ENCODE measurements around the gene TSPOAP1.

GRCh38 chr17:58277802-58278595, 50.6 kb downstream of the TSPOAP1 start:
- TF ChIP-seq TAF1 (IDR thresholded peaks at IDR 0.05; ENCODE audit: borderline replicate concordance, insufficient read depth, low read length) (no peak), REST (IDR thresholded peaks at IDR 0.05; ENCODE audit: insufficient read depth in 1 of 2, low read depth in 2 of 2, low read length in 2 of 2) (no peak), FOXP2 (optimal IDR thresholded peaks at IDR 0.05; ENCODE audit: borderline replicate concordance, extremely low read depth, extremely low read length, insufficient read depth) (no peak), POLR2AphosphoS5 (IDR thresholded peaks at IDR 0.05; ENCODE audit: low read depth, low read length) (no peak)

Data from PFSK-1 (cell line).